Common myeloid progenitor, CD34-positive (primary cell): ENCODE measurements around the gene RAVER1.
"Not testable (repeated sequence)": the region's sequence is repeated elsewhere in the genome, so short reads cannot be mapped to it uniquely, and the experiment has no call there.

Source experiments
- CTCF ChIA-PET: fragments of 350-600 bp; sonication (Branson Sonifier 250); formaldehyde crosslinking; loops from one replicate; lab custom pipeline; 2021; ENCODE audit warnings: antibody characterized with exemption; lab: Charles Lee
- POLR2A ChIA-PET: fragments of 350-600 bp; sonication (Branson Sonifier 250); formaldehyde crosslinking; loops from one replicate; lab custom pipeline; 2021; ENCODE audit warnings: antibody characterized with exemption; lab: Charles Lee
- DNase-seq, 3 donors: peaks; one replicate each; pipeline versions ENCODE4 v3.0.0 to v3.0.0-alpha.2; 2013
- H3K27ac ChIP-seq, 2 experiments: 1 replicate in 1 of 2; 2 replicates in 1 of 2; pipeline ENCODE4 v1.7.0; 2013; ENCODE audit warnings: inconsistent platforms in 2 of 2, low read length in 2 of 2, mild to moderate bottlenecking in 2 of 2, low read depth in 1 of 2, moderate library complexity in 1 of 2; ENCODE audit not compliant: severe bottlenecking in 2 of 2, insufficient read depth in 1 of 2, poor library complexity in 1 of 2
- H3K27me3 ChIP-seq, 5 experiments: replicated peaks in 2 of 5; 1 replicate in 3 of 5; 2 replicates in 2 of 5; pipeline versions ENCODE4 v1.6.1 to v1.7.0; 2013; ENCODE audit warnings: low read length in 4 of 5, mild to moderate bottlenecking in 2 of 5, moderate library complexity in 2 of 5, inconsistent platforms in 1 of 5; ENCODE audit not compliant: insufficient read depth in 5 of 5, control insufficient read depth in 4 of 5
- H3K36me3 ChIP-seq, 4 experiments: 1 replicate in 2 of 4; 2 replicates in 2 of 4; pipeline versions ENCODE4 v1.6.1 to v1.7.0; 2013; ENCODE audit warnings: low read length in 3 of 4, control low read depth in 1 of 4, mild to moderate bottlenecking in 1 of 4; ENCODE audit not compliant: control insufficient read depth in 4 of 4, insufficient read depth in 4 of 4
- H3K4me1 ChIP-seq, 4 experiments: 1 replicate in 3 of 4; 2 replicates in 1 of 4; pipeline versions ENCODE4 v1.6.1 to v1.7.1; 2013; ENCODE audit warnings: low read length in 3 of 4, mild to moderate bottlenecking in 3 of 4, control low read depth in 1 of 4, inconsistent platforms in 1 of 4, moderate library complexity in 1 of 4; ENCODE audit not compliant: control insufficient read depth in 4 of 4, insufficient read depth in 4 of 4; ENCODE audit errors: control extremely low read depth in 1 of 4
- H3K4me3 ChIP-seq, 7 experiments: 1 replicate in 4 of 7; 2 replicates in 3 of 7; pipeline versions ENCODE4 v1.5.1 to v1.7.0; 2013; ENCODE audit warnings: mild to moderate bottlenecking in 7 of 7, low read length in 6 of 7, moderate library complexity in 6 of 7, inconsistent platforms in 2 of 7, low read depth in 2 of 7, control low read depth in 1 of 7; ENCODE audit not compliant: insufficient read depth in 4 of 7, control insufficient read depth in 1 of 7; ENCODE audit errors: extremely low read depth in 1 of 7
- H3K9me3 ChIP-seq, 5 experiments: 1 replicate in 4 of 5; 2 replicates in 1 of 5; pipeline versions ENCODE4 v1.6.1 to v1.7.1; 2013; ENCODE audit warnings: low read length in 4 of 5, mild to moderate bottlenecking in 2 of 5, inconsistent platforms in 1 of 5, low read depth in 1 of 5, moderate library complexity in 1 of 5; ENCODE audit not compliant: control insufficient read depth in 4 of 5, insufficient read depth in 2 of 5; ENCODE audit errors: control extremely low read depth in 1 of 5
- WGBS: methylation state at CpG from one replicate; pipeline ENCODE4 v1.1.5; 2013; ENCODE audit not compliant: insufficient coverage; 5-methylcytosine and 5-hydroxymethylcytosine counted together

The RAVER1 gene

GRCh38 chr19:10346509-10346908 is 13.2 kb upstream of the RAVER1 start:
- POLR2A ChIA-PET, result no interaction called here
- Histone ChIP-seq H3K27ac (no peak overlapping the region), H3K9me3 (no peaks in the 10 kb centered on the region), H3K4me1 (peaks cover 0 to 4% (median 0%) of the 10 kb centered on the region in 4 experiments), H3K36me3 (peaks cover 8 to 16% (median 12%) of the 10 kb centered on the region in 4 experiments), H3K4me3 (no peak overlapping the region), H3K27me3 (no peaks in the 10 kb centered on the region)
- CTCF ChIA-PET, result no interaction called here
- 92% methylated on average over 7 of the region's 10 CpGs for WGBS
- DNase-seq, result no peak

- 100% methylated on average over 3 of the region's 10 CpGs for WGBS
- H3K27me3 ChIP-seq, result no peaks in the 10 kb centered on the region
- peaks cover 3 to 8% (median 5%) of the 10 kb centered on the region in 4 experiments for H3K4me1 ChIP-seq
- no peak overlapping the region for H3K4me3 ChIP-seq
- ChIA-PET CTCF (interaction anchor here (1.0 to 1.6 kb wide), 5 partner anchors 9 to 86 kb away, joined by 3 to 5 read pairs (median 3); no protein-coding TSS in a partner anchor), POLR2A (no interaction called here)
- peaks cover 0 to 2% (median 1%) of the 10 kb centered on the region in 4 experiments for H3K36me3 ChIP-seq
- no peak for DNase-seq
- H3K9me3 ChIP-seq, result no peaks in the 10 kb centered on the region
- no peak overlapping the region for H3K27ac ChIP-seq
These were observed 11.5 kb upstream of the RAVER1 start for GRCh38 chr19:10344780-10345179.

- no peak overlapping the region for H3K4me3 ChIP-seq
- ChIA-PET CTCF (interaction anchor here (0.7 to 1.6 kb wide), 4 partner anchors 9 to 84 kb away, joined by 3 to 5 read pairs (median 4); no protein-coding TSS in a partner anchor), POLR2A (interaction anchor here (0.6 kb wide), 1 partner anchor 55 kb away, joined by 3 read pairs; no protein-coding TSS in a partner anchor)
- DNase-seq, result no peak
- H3K36me3 ChIP-seq, result no peaks in the 10 kb centered on the region
- no peaks in the 10 kb centered on the region for H3K9me3 ChIP-seq
- WGBS, result 100% methylated on average over 1 of the region's 2 CpGs
- H3K4me1 ChIP-seq, result peaks cover 7 to 21% (median 17%) of the 10 kb centered on the region in 4 experiments
- no peak overlapping the region for H3K27ac ChIP-seq
- no peaks in the 10 kb centered on the region for H3K27me3 ChIP-seq
These were observed 10.2 kb upstream of the RAVER1 start for GRCh38 chr19:10343495-10343894.

- H3K27me3 ChIP-seq, result no peaks in the 10 kb centered on the region
- H3K27ac ChIP-seq, result no peak overlapping the region
- peaks cover 0 to 14% (median 8%) of the 10 kb centered on the region in 4 experiments for H3K36me3 ChIP-seq
- DNase-seq, result no peak
- H3K9me3 ChIP-seq, result no peaks in the 10 kb centered on the region
- WGBS, result 95% methylated on average over 3 of the region's 5 CpGs
- H3K4me1 ChIP-seq, result peaks cover 7 to 24% (median 22%) of the 10 kb centered on the region in 4 experiments
- ChIA-PET CTCF (interaction anchor here (0.6 to 1.4 kb wide), 3 partner anchors 32 to 49 kb away, joined by 3 to 9 read pairs (median 3); no protein-coding TSS in a partner anchor), POLR2A (no interaction called here)
- peak overlapping the region in 4 of 7 experiments; percentile 72 to 89 (median 84) for H3K4me3 ChIP-seq
These were observed 6.6 kb upstream of the RAVER1 start for GRCh38 chr19:10339977-10340376.

GRCh38 chr19:10339380-10339960 is 6.1 kb upstream of the RAVER1 start, which contains the start of gene ICAM3:
ICAM3 (minus strand) TSS chr19:10339624; CDS start chr19:10339614, 10 bp downstream.
- DNase-seq, result peak; percentile 49 to 90 (median 86)
- ChIA-PET CTCF (interaction anchor here (0.6 kb wide), 1 partner anchor 34 kb away, joined by 3 read pairs; no protein-coding TSS in a partner anchor), POLR2A (no interaction called here)
- Histone ChIP-seq H3K27me3 (no peaks in the 10 kb centered on the region), H3K27ac (peak within 1 kb of the TSS; percentile 55 to 73), H3K4me3 (peak within 1 kb of the TSS; percentile 51 to 89 (median 81)), H3K4me1 (peaks cover 7 to 28% (median 24%) of the 10 kb centered on the region in 4 experiments), H3K9me3 (no peaks in the 10 kb centered on the region), H3K36me3 (peaks cover 0 to 19% (median 10%) of the 10 kb centered on the region in 4 experiments)
- 0% methylated on average over 13 of the region's 14 CpGs for WGBS

- Histone ChIP-seq H3K27me3 (no peaks in the 10 kb centered on the region), H3K4me1 (peaks cover 7 to 34% (median 28%) of the 10 kb centered on the region in 4 experiments), H3K27ac (peak overlapping the region; percentile 55 to 73), H3K9me3 (no peaks in the 10 kb centered on the region), H3K36me3 (peaks cover 0 to 25% (median 14%) of the 10 kb centered on the region in 4 experiments), H3K4me3 (peak overlapping the region; percentile 51 to 89 (median 81))
- ChIA-PET CTCF (interaction anchor here (0.8 to 1.4 kb wide), 2 partner anchors 32 to 51 kb away, joined by 3 read pairs; no protein-coding TSS in a partner anchor), POLR2A (no interaction called here)
- WGBS, result 30% methylated on average over 4 of the region's 6 CpGs
- no peak for DNase-seq
These were observed 5.6 kb upstream of the RAVER1 start for GRCh38 chr19:10338940-10339339.

- H3K27me3 ChIP-seq, H3K27ac ChIP-seq, DNase-seq, H3K4me3 ChIP-seq, H3K9me3 ChIP-seq, POLR2A ChIA-PET: not testable (repeated sequence)
- peaks cover 7 to 48% (median 43%) of the 10 kb centered on the region in 4 experiments for H3K4me1 ChIP-seq
- H3K36me3 ChIP-seq, result peaks cover 0 to 29% (median 17%) of the 10 kb centered on the region in 4 experiments
- 100% methylated on average over 7 of the region's 9 CpGs for WGBS
- CTCF ChIA-PET, result interaction anchor here (0.9 to 1.1 kb wide), 3 partner anchors 8 to 29 kb away, joined by 3 read pairs; no protein-coding TSS in a partner anchor
These were observed 3.4 kb upstream of the RAVER1 start for GRCh38 chr19:10336725-10337124.
